K562 (cell line): Measurements from ENCODE around the gene PLEKHF1.

Source experiments
- ATF7 ChIP-seq: fragments of 450-650 bp; IDR thresholded peaks from 2 replicates; pipeline ENCODE4 v1.7.1; 2014; ENCODE audit warnings: mild to moderate bottlenecking, moderate library complexity
- CTCF ChIP-seq, 3 experiments: IDR thresholded peaks in 2 of 3; conservative IDR thresholded peaks in 1 of 3; 2 replicates each; pipeline ENCODE4 v1.5.1; 2011 to 2012; ENCODE audit warnings: low read length in 3 of 3, mild to moderate bottlenecking in 3 of 3, control low read depth in 2 of 3, improper control_type of control experiment in 1 of 3, inconsistent platforms in 1 of 3, low read depth in 1 of 3, mixed read lengths in 1 of 3, moderate library complexity in 1 of 3; ENCODE audit not compliant: insufficient read depth in 2 of 3
- POLR2B ChIP-seq: fragments of 450-650 bp; IDR thresholded peaks from 2 replicates; pipeline ENCODE4 v1.6.1; 2018; ENCODE audit warnings: low read depth; ENCODE audit not compliant: partially characterized antibody
- REST ChIP-seq, 2 experiments: fragments of 450-650 bp; formaldehyde crosslinking in 1 of 2; IDR thresholded peaks; 2 replicates each; pipeline versions ENCODE4 v1.4.0 to v1.6.1; 2014 to 2020; ENCODE audit warnings: mild to moderate bottlenecking in 2 of 2, borderline replicate concordance in 1 of 2, low read depth in 1 of 2
- SIN3A ChIP-seq, 2 experiments: fragments of 150-350 bp in 1 of 2; IDR thresholded peaks; 2 replicates each; pipeline ENCODE4 v1.6.1; 2011 to 2016; ENCODE audit warnings: borderline replicate concordance in 2 of 2, low read depth in 2 of 2, low read length in 2 of 2, mild to moderate bottlenecking in 2 of 2, moderate library complexity in 2 of 2; ENCODE audit not compliant: control insufficient read depth in 1 of 2
- SIX5 ChIP-seq, 2 experiments: IDR thresholded peaks; 2 replicates each; pipeline ENCODE4 v1.6.1; 2011; ENCODE audit warnings: low read length in 2 of 2, borderline replicate concordance in 1 of 2, low read depth in 1 of 2, mild to moderate bottlenecking in 1 of 2, moderate library complexity in 1 of 2; ENCODE audit not compliant: insufficient read depth in 1 of 2
- ZBED1 ChIP-seq: IDR thresholded peaks from 2 replicates; pipeline ENCODE4 v1.6.1; 2014
- ZNF146 ChIP-seq: IDR thresholded peaks from one replicate; pipeline ENCODE4 v1.6.1; 2018; ENCODE audit warnings: missing compliant biosample characterization; ENCODE audit not compliant: unreplicated experiment
- ZNF740 ChIP-seq, 3 experiments: fragments of 200-800 bp in 1 of 3; sonication (Bioruptor generic) in 1 of 3; sonication (generic) in 1 of 3; formaldehyde crosslinking in 1 of 3; IDR thresholded peaks; 2 replicates each; pipeline versions ENCODE4 v1.6.1 to v1.8.0; 2016 to 2022; ENCODE audit warnings: mild to moderate bottlenecking in 2 of 3, missing compliant biosample characterization in 2 of 3, missing genetic modification characterization in 2 of 3, missing genetic modification reagents in 1 of 3
- ZNF766 ChIP-seq: fragments of 200-800 bp; sonication (Bioruptor generic); conservative IDR thresholded peaks from 2 replicates; pipeline ENCODE4 v1.6.1; 2016; ENCODE audit warnings: missing genetic modification characterization, missing compliant biosample characterization

- TF ChIP-seq SIN3A (IDR thresholded peaks at IDR 0.05; ENCODE audit: borderline replicate concordance in 2 of 2, control insufficient read depth in 1 of 2, low read depth in 2 of 2, low read length in 2 of 2) (no peak), REST (IDR thresholded peaks at IDR 0.05; ENCODE audit: borderline replicate concordance) (no peak), REST (CRISPR knock-in tag; IDR thresholded peaks at IDR 0.05; ENCODE audit: low read depth) (no peak), ZNF740 (CRISPR knock-in tag; IDR thresholded peaks at IDR 0.05) (no peak), ZNF740 (tag; IDR thresholded peaks at IDR 0.05) (no peak), CTCF (IDR thresholded peaks at IDR 0.05 in 2 of 3, conservative IDR thresholded peaks at IDR 0.05 in 1 of 3; ENCODE audit: insufficient read depth in 2 of 3, low read depth in 1 of 3, low read length in 3 of 3) (no peak), POLR2B (no peak), SIX5 (IDR thresholded peaks at IDR 0.05; ENCODE audit: borderline replicate concordance in 1 of 2, insufficient read depth in 1 of 2, low read depth in 1 of 2, low read length in 2 of 2) (no peak), ZNF146 (CRISPR knock-in tag) (no peak), ZNF766 (CRISPR knock-in tag) (no peak), ATF7 (no peak), ZBED1 (no peak)
Measured at GRCh38 chr19:29644210-29644609, 21.1 kb upstream of the PLEKHF1 start.
